Tibial nerve (tissue), 4 donors: ENCODE data around the gene ASTL.

Experiments
- CTCF ChIP-seq, 5 experiments: fragments of 200-600 bp in 3 of 5; fragments of 450-650 bp in 2 of 5; sonication (generic) in 3 of 5; IDR thresholded peaks; one replicate each; pipeline ENCODE4 v1.5.1; 2016 to 2019; ENCODE audit warnings: antibody characterized with exemption in 5 of 5, mild to moderate bottlenecking in 3 of 5, moderate library complexity in 2 of 5
- EP300 ChIP-seq, 2 donors: sonication (generic); formaldehyde crosslinking; IDR thresholded peaks; one replicate each; pipeline ENCODE4 v1.6.1; 2017; ENCODE audit warnings: antibody characterized with exemption in 2 of 2, mild to moderate bottlenecking in 1 of 2
- POLR2A ChIP-seq, 2 donors: fragments of 450-650 bp; IDR thresholded peaks; one replicate each; pipeline ENCODE4 v1.6.1; 2017; ENCODE audit warnings: antibody characterized with exemption in 2 of 2, mild to moderate bottlenecking in 2 of 2, moderate library complexity in 2 of 2

DNA sequence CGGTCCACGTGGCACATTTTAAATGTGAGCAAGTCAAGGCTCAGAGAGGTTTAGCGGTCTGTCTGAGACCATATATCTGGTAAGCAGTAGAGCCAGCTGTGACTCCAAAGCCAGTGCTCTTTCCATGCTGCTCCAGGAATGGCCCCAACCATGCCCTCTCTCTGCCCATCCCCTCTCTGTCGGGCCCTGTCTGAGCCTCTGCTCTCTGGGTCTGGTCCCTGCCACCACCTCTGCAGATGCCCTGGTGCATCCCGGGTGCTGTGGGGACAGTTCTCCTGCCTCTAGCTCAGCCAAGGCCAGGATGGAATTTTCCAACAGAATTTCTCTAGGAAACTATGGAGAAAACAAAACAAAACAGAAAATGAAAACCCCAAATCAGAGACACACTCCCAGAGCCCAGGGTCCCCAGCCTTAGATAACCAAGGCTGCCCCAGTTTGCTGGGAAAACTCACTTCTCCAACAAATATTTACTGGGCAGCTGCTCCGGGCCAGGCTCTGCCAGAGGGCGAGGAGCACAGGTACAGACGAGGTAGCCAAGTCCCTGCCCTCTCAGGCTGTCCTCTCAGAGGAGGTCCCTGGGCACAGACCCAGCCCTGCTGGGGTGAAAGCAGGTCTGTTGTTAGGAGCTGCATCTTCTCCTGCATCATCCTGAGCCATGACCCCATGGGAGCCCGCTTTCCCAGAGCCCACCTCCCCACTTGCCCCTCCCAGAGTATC, 31.2 kb downstream of the ASTL start:
- TF ChIP-seq CTCF (IDR thresholded peaks at IDR 0.05) (no peak), POLR2A (IDR thresholded peaks at IDR 0.05) (no peak), EP300 (IDR thresholded peaks at IDR 0.05) (no peak)
